Colon (tissue), 2 donors: Measurements from ENCODE around the gene NDRG3.
"Not testable (repeated sequence)": the region's sequence is repeated elsewhere in the genome, so short reads cannot be mapped to it uniquely, and the experiment has no call there.

Source experiments
- FAIRE-seq: peaks from 2 replicates; lab custom pipeline; 2012; peaks lifted over from hg19 to GRCh38; lab: Jason Lieb, UNC
- donor health status: control.
- donor health status: control.

The NDRG3 gene

GRCh38 chr20:36760647-36761046 is 14.8 kb upstream of the NDRG3 start:
- no peak for FAIRE-seq

GRCh38 chr20:36758276-36758675 is 12.4 kb upstream of the NDRG3 start:
- no peak for FAIRE-seq

- FAIRE-seq = no peak
These were observed 10.6 kb upstream of the NDRG3 start for GRCh38 chr20:36756496-36756895.

- FAIRE-seq = no peak
These were observed 8.8 kb upstream of the NDRG3 start for GRCh38 chr20:36754656-36755222.

GRCh38 chr20:36752582-36752981 is 6.7 kb upstream of the NDRG3 start:
- FAIRE-seq = no peak

- FAIRE-seq = no peak
These were observed 510 bp downstream of the NDRG3 start for GRCh38 chr20:36745234-36745926.

- no peak for FAIRE-seq
These were observed 1.1 kb downstream of the NDRG3 start for GRCh38 chr20:36744764-36745191.

GRCh38 chr20:36744243-36744642 is 1.6 kb downstream of the NDRG3 start:
- FAIRE-seq = no peak

- no peak for FAIRE-seq
These were observed 3.3 kb downstream of the NDRG3 start for GRCh38 chr20:36742558-36742957.

GRCh38 chr20:36741072-36741471 is 4.8 kb downstream of the NDRG3 start:
- FAIRE-seq = no peak

GRCh38 chr20:36737183-36737499 is 8.7 kb downstream of the NDRG3 start:
- no peak for FAIRE-seq

- no peak for FAIRE-seq
These were observed 9.3 kb downstream of the NDRG3 start for GRCh38 chr20:36736451-36737182.

GRCh38 chr20:36732456-36732855 is 13.4 kb downstream of the NDRG3 start:
- FAIRE-seq = no peak

- FAIRE-seq = no peak
These were observed 16.9 kb downstream of the NDRG3 start for GRCh38 chr20:36728986-36729385.

- no peak for FAIRE-seq
These were observed 19.7 kb downstream of the NDRG3 start for GRCh38 chr20:36726168-36726567.

- no peak for FAIRE-seq
These were observed 25.4 kb downstream of the NDRG3 start for GRCh38 chr20:36720510-36720909.

GRCh38 chr20:36717657-36718056 is 28.2 kb downstream of the NDRG3 start:
- FAIRE-seq = no peak

GRCh38 chr20:36717021-36717420 is 28.9 kb downstream of the NDRG3 start:
- no peak for FAIRE-seq

GRCh38 chr20:36712775-36713174 is 33.1 kb downstream of the NDRG3 start:
- FAIRE-seq = no peak

GRCh38 chr20:36709126-36709525 is 36.8 kb downstream of the NDRG3 start:
- no peak for FAIRE-seq

- no peak for FAIRE-seq
These were observed 42.4 kb downstream of the NDRG3 start for GRCh38 chr20:36703530-36703929.

GRCh38 chr20:36700438-36700837 is 45.5 kb downstream of the NDRG3 start:
- no peak for FAIRE-seq

GRCh38 chr20:36695467-36695866 is 50.4 kb downstream of the NDRG3 start:
- FAIRE-seq = not testable (repeated sequence)

- FAIRE-seq = no peak
These were observed 57.3 kb downstream of the NDRG3 start for GRCh38 chr20:36688630-36689029.
